ENCODE results near the gene UAP1L1.

DNA sequence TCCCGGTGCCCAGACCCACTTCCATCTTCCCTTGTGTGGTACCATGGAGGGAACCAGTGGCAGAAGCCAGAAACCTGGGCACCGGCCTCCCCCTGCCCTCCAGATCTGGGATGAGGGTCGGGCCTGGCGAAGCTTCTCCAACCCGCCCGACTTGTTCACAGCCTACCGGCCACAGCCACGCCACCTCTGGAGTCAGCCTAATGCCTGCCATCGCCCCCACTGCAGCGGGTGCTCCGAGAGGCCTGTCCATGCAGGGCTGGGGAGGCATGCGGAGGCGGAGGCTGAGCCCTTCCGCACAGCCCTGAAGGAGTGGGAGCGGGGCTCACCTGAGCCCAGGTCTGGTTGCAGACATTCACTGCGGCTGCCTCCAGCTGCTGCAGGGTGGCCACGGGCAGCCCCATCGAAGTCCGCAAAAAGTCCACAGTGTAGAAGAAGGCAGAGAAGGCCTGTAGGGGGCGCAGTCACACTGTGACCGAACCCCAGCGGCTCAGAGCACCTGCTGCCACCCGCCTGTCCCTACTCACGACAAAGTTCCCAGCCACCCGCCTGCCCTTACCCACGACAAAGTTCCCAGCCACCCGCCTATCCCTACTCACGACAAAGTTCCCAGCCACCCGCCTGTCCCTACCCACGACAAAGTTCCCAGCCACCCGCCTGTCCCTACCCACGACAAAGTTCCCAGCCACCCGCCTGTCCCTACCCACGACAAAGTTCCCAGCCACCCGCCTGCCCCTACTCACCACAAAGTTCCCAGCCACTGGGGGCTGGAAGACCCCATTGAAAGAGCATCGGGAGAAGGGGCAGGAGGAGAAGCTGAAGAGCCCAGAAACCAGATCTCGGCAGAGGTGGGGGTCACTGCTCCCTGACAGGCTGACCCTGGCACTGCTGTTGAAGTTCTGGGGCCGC, 27.5 kb upstream of the UAP1L1 start:
- no peak for TF ChIP-seq NR2C2 (CRISPR knock-in tag; IDR thresholded peaks at IDR 0.05)
- no peak for TF ChIP-seq NR2C2 (tag; IDR thresholded peaks at IDR 0.05)
- no peak for TF ChIP-seq RNF2 (IDR thresholded peaks at IDR 0.05)
- no peak for TF ChIP-seq SIN3A (IDR thresholded peaks at IDR 0.05; ENCODE audit: borderline replicate concordance in 2 of 2, control insufficient read depth in 1 of 2, low read depth in 2 of 2, low read length in 2 of 2)
- TF ChIP-seq, protein P1, sequence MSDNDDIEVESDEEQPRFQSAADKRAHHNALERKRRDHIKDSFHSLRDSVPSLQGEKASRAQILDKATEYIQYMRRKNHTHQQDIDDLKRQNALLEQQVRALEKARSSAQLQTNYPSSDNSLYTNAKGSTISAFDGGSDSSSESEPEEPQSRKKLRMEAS (CRISPR knock-in tag; IDR thresholded peaks at IDR 0.05), result no peak
- no peak for TF ChIP-seq NFIC (IDR thresholded peaks at IDR 0.05)
- TF ChIP-seq CAMTA2 (CRISPR knock-in tag; conservative IDR thresholded peaks at IDR 0.05), result no peak

Measured in K562 (cell line).